Keratinocyte (primary cell): ENCODE measurements around the gene GATA3. TPM values are rescaled to one million over a fixed set of nuclear protein-coding genes. Genes with fewer than 3 reads are reported as not detected.

Experiments used
- DNase-seq: peaks from one replicate; pipeline ENCODE4 v3.0.0-alpha.2; 2011; ENCODE audit warnings: low read depth, missing footprints, low spot score
- FAIRE-seq: peaks from 2 replicates; lab custom pipeline; 2011; peaks lifted over from hg19 to GRCh38; lab: Jason Lieb, UNC
- H2AFZ ChIP-seq: 2 replicates; pipeline ENCODE4 v1.6.0; 2012; ENCODE audit warnings: low read length, control low read depth, inconsistent platforms; ENCODE audit not compliant: control insufficient read depth
- H3K27ac ChIP-seq: 2 replicates; pipeline ENCODE4 v1.5.1; 2011; ENCODE audit warnings: low read length; ENCODE audit not compliant: control insufficient read depth, insufficient read depth
- H3K27me3 ChIP-seq: 3 replicates; pipeline ENCODE4 v1.6.0; 2011; ENCODE audit warnings: low read length; ENCODE audit not compliant: control insufficient read depth, insufficient read depth; ENCODE audit errors: extremely low read depth
- H3K36me3 ChIP-seq, 2 experiments: 2 replicates in 1 of 2; 3 replicates in 1 of 2; pipeline ENCODE4 v1.5.1; 2011; ENCODE audit warnings: low read length in 2 of 2, mild to moderate bottlenecking in 1 of 2; ENCODE audit not compliant: control insufficient read depth in 2 of 2, insufficient read depth in 2 of 2; ENCODE audit errors: extremely low read depth in 1 of 2
- H3K4me1 ChIP-seq: 3 replicates; pipeline ENCODE4 v1.5.1; 2011; ENCODE audit warnings: low read length; ENCODE audit not compliant: control insufficient read depth, insufficient read depth; ENCODE audit errors: extremely low read depth
- H3K4me2 ChIP-seq: 3 replicates; pipeline ENCODE4 v1.6.0; 2011; ENCODE audit warnings: low read depth, low read length; ENCODE audit not compliant: control insufficient read depth, insufficient read depth; ENCODE audit errors: extremely low read depth
- H3K4me3 ChIP-seq, 3 experiments: fragments of 200-600 bp in 1 of 3; sonication (generic) in 1 of 3; 2 replicates in 2 of 3; 3 replicates in 1 of 3; pipeline ENCODE4 v1.5.1; 2011 to 2016; ENCODE audit warnings: low read length in 3 of 3, mild to moderate bottlenecking in 3 of 3, control low read depth in 2 of 3, inconsistent platforms in 1 of 3, low read depth in 1 of 3, mixed read lengths in 1 of 3, mixed run types in 1 of 3, moderate library complexity in 1 of 3; ENCODE audit not compliant: control insufficient read depth in 2 of 3, insufficient read depth in 2 of 3; ENCODE audit errors: extremely low read depth in 1 of 3
- H3K79me2 ChIP-seq: 2 replicates; pipeline ENCODE4 v1.6.0; 2012; ENCODE audit warnings: low read length; ENCODE audit not compliant: control insufficient read depth, insufficient read depth
- H3K9ac ChIP-seq: 3 replicates; pipeline ENCODE4 v1.6.0; 2011; ENCODE audit warnings: low read length; ENCODE audit not compliant: control insufficient read depth, insufficient read depth; ENCODE audit errors: extremely low read depth
- H3K9me1 ChIP-seq: 3 replicates; pipeline ENCODE4 v1.6.0; 2011; ENCODE audit warnings: low read length; ENCODE audit not compliant: control insufficient read depth, insufficient read depth; ENCODE audit errors: extremely low read depth
- H3K9me3 ChIP-seq: 2 replicates; pipeline ENCODE4 v1.5.1; 2012; ENCODE audit warnings: low read depth, low read length; ENCODE audit not compliant: control insufficient read depth
- H4K20me1 ChIP-seq: 3 replicates; pipeline ENCODE4 v1.6.0; 2011; ENCODE audit warnings: low read length; ENCODE audit not compliant: control insufficient read depth, insufficient read depth; ENCODE audit errors: extremely low read depth
- CTCF ChIP-seq, 3 experiments: IDR thresholded peaks in 1 of 3; conservative IDR thresholded peaks in 1 of 3; optimal IDR thresholded peaks in 1 of 3; 2 replicates in 2 of 3; 3 replicates in 1 of 3; pipeline versions ENCODE3 to v1.5.1; 2011; ENCODE audit warnings: low read length in 3 of 3, mild to moderate bottlenecking in 3 of 3, moderate library complexity in 2 of 3, control low read depth in 1 of 3, inconsistent platforms in 1 of 3; ENCODE audit not compliant: insufficient read depth in 2 of 3; ENCODE audit errors: extremely low read depth in 1 of 3
- EZH2 ChIP-seq: IDR thresholded peaks from one replicate; pipeline ENCODE4 v1.6.1; 2012; ENCODE audit warnings: inconsistent platforms, mild to moderate bottlenecking, low read length, moderate library complexity
- dilution Hi-C: fragments of 300-500 bp; cut with MboI; formaldehyde crosslinking; loops from one replicate; pipeline ENCODE4 v1.7.0; 2020; ENCODE audit warnings: low sequenced_read_pairs; ENCODE audit not compliant: extremely low pct_ligation_motif_present
- polyA plus RNA-seq, 5 experiments: library from polyadenylated mRNA; depleted of rRNA in 3 of 5; stranded (reverse) in 3 of 5; stranded (forward) in 1 of 5; unstranded in 1 of 5; fragments of >200 nt; gene quantifications; 1 replicate in 1 of 5; 2 replicates in 3 of 5; 3 replicates in 1 of 5; pipeline versions ENCODE4 v1.2.1 to v1.2.3, GENCODE V29; 2011 to 2012; ENCODE audit warnings: missing spikeins in 2 of 5, low read depth in 1 of 5, low replicate concordance in 1 of 5

The GATA3 gene
- polyA plus RNA-seq, 1 donor (not counting 4 experiments of a cell fraction or from before 2014, with no cell fraction given) = 4.0 TPM

GRCh38 chr10:8060010-8060703, 5.7 kb downstream of the GATA3 start:
- peak overlapping the region; percentile 95 for H3K4me2 ChIP-seq
- peaks cover 77% of the 10 kb centered on the region for H3K4me1 ChIP-seq
- no peaks in the 10 kb centered on the region for H3K9me3 ChIP-seq
- H3K4me3 ChIP-seq = peak overlapping the region; percentile 82 to 97 (median 87)
- peak overlapping the region; percentile 86 for H3K9ac ChIP-seq
- FAIRE-seq = peak; percentile 80
- peak overlapping the region; percentile 82 for H3K27ac ChIP-seq
- no peak for TF ChIP-seq CTCF (optimal IDR thresholded peaks at IDR 0.05 in 1 of 3, IDR thresholded peaks at IDR 0.05 in 1 of 3, conservative IDR thresholded peaks at IDR 0.05 in 1 of 3; ENCODE audit: extremely low read depth in 1 of 3, insufficient read depth in 2 of 3, low read length in 3 of 3)
- TF ChIP-seq EZH2 = no peak
- H4K20me1 ChIP-seq = no peaks in the 10 kb centered on the region
- peak overlapping the region; percentile 2 for H2AFZ ChIP-seq
- dilution Hi-C loops = no loop called here
- H3K27me3 ChIP-seq = no peaks in the 10 kb centered on the region
- peaks cover 84% of the 10 kb centered on the region for H3K79me2 ChIP-seq
- H3K9me1 ChIP-seq = no peaks in the 10 kb centered on the region
- DNase-seq = no peak
- H3K36me3 ChIP-seq = peaks cover 15 to 29% of the 10 kb centered on the region in 2 experiments

- H3K4me1 ChIP-seq = peaks cover 82% of the 10 kb centered on the region
- no peaks in the 10 kb centered on the region for H3K27me3 ChIP-seq
- peak overlapping the region; percentile 2 for H2AFZ ChIP-seq
- H3K9me1 ChIP-seq = no peaks in the 10 kb centered on the region
- dilution Hi-C loops = no loop called here
- H3K27ac ChIP-seq = peak overlapping the region; percentile 82
- peak overlapping the region; percentile 95 for H3K4me2 ChIP-seq
- no peaks in the 10 kb centered on the region for H4K20me1 ChIP-seq
- peaks cover 78% of the 10 kb centered on the region for H3K79me2 ChIP-seq
- FAIRE-seq (no peak), DNase-seq (no peak)
- peaks cover 15 to 29% of the 10 kb centered on the region in 2 experiments for H3K36me3 ChIP-seq
- H3K4me3 ChIP-seq = peak overlapping the region; percentile 82 to 97 (median 87)
- TF ChIP-seq EZH2 = no peak
- no peak for TF ChIP-seq CTCF (optimal IDR thresholded peaks at IDR 0.05 in 1 of 3, IDR thresholded peaks at IDR 0.05 in 1 of 3, conservative IDR thresholded peaks at IDR 0.05 in 1 of 3; ENCODE audit: extremely low read depth in 1 of 3, insufficient read depth in 2 of 3, low read length in 3 of 3)
- peak overlapping the region; percentile 86 for H3K9ac ChIP-seq
- H3K9me3 ChIP-seq = no peaks in the 10 kb centered on the region
Observed at GRCh38 chr10:8060704-8061121, 6.2 kb downstream of the GATA3 start.
